ENCODE results near the gene IRF9.

GRCh38 chr14:24196071-24197055, 35.3 kb downstream of the IRF9 start:
- TF ChIP-seq RFX5 (IDR thresholded peaks at IDR 0.05; ENCODE audit: low read depth, low read length) (no peak), USF2 (IDR thresholded peaks at IDR 0.05; ENCODE audit: low read depth, low read length) (no peak), RAD21 (IDR thresholded peaks at IDR 0.05; ENCODE audit: low read length) (no peak), CEBPB (IDR thresholded peaks at IDR 0.05; ENCODE audit: low read depth, low read length) (no peak), MXI1 (IDR thresholded peaks at IDR 0.05; ENCODE audit: borderline replicate concordance, low read depth, low read length) (no peak)
- TF ChIP-seq, protein P1, sequence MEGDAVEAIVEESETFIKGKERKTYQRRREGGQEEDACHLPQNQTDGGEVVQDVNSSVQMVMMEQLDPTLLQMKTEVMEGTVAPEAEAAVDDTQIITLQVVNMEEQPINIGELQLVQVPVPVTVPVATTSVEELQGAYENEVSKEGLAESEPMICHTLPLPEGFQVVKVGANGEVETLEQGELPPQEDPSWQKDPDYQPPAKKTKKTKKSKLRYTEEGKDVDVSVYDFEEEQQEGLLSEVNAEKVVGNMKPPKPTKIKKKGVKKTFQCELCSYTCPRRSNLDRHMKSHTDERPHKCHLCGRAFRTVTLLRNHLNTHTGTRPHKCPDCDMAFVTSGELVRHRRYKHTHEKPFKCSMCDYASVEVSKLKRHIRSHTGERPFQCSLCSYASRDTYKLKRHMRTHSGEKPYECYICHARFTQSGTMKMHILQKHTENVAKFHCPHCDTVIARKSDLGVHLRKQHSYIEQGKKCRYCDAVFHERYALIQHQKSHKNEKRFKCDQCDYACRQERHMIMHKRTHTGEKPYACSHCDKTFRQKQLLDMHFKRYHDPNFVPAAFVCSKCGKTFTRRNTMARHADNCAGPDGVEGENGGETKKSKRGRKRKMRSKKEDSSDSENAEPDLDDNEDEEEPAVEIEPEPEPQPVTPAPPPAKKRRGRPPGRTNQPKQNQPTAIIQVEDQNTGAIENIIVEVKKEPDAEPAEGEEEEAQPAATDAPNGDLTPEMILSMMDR (conservative IDR thresholded peaks at IDR 0.05; ENCODE audit: low read depth, low read length): no peak

All from IMR-90 (cell line).